Renal pelvis (tissue), 4 donors: ENCODE measurements around the gene FREM1. TPM values are rescaled to one million over a fixed set of nuclear protein-coding genes. Genes with fewer than 3 reads are reported as not detected.

Source experiments
- DNase-seq: peaks from one replicate; pipeline ENCODE4 v3.0.0-alpha.2; 2013
- polyA plus RNA-seq, 3 donors: library from polyadenylated mRNA; unstranded; fragments of 120-200 nt; gene quantifications; one replicate each; pipeline ENCODE4 v1.2.1, GENCODE V29; 2013; ENCODE audit not compliant: insufficient read length in 3 of 3

The FREM1 gene
- polyA plus RNA-seq, 3 donors: 214 to 232 (median 226) TPM

DNA sequence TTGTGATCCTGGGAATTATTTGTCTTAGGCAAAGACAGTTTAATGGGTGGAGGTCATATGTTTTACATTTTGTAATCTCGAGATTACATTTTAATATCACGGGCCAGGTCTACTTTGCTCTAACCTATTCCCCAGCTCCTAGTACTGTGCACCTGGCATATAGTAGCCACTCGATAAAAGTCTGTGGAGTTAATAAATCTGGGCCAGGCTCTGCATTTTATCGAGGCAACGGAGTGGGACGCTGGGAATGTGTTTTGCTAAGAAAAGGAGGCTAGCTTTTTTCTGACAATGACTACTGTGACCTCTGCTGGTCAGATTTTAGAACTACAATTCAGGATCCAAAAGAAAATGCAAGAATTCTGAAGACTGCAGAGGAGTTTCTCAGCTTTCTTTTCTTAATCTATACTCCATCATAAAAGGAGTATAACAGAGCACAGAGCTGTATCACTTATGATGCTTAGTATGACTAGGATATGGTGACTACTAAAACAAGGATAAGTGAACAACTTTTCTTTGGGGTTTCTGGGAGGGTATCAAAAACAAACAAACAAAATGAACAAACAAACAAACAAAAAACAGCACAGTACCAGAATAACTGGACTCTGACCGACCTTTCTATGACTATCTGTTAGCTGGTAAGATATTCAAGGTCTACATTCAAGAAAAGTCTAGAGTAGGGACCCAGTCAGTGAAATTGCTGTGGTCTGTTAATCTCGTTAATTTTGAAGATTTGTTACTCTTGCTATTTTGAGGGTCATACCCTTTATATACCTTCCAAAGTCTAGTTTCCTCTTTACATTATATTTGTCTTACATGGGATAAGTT lies 141.6 kb downstream of the FREM1 start:
- peak; percentile 54 for DNase-seq

- no peak for DNase-seq
Observed at GRCh38 chr9:14766299-14766698, 143.9 kb downstream of the FREM1 start.

- no peak for DNase-seq
Observed at GRCh38 chr9:14761584-14761983, 148.6 kb downstream of the FREM1 start.

- DNase-seq: no peak
Observed at GRCh38 chr9:14760060-14760459, 150.2 kb downstream of the FREM1 start.

DNA sequence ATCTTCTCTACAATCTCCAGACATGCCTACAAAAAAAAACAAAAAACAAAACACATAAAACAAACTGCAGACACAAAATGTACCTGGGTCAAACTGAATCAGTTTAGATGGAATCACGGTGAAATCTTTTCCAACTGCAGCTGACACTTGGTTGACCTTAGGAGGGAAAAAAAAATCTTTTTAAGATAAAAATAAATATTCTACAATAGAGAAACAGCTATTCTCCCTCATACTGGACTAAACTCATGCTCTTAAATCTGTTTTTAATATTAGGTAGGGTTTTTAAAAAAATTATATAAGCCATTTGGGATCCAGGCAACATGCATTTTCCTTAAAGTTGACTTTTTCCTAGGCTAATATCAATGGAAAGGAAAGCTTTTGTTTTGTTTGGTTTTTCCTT lies 153.9 kb downstream of the FREM1 start:
- DNase-seq: no peak

DNA sequence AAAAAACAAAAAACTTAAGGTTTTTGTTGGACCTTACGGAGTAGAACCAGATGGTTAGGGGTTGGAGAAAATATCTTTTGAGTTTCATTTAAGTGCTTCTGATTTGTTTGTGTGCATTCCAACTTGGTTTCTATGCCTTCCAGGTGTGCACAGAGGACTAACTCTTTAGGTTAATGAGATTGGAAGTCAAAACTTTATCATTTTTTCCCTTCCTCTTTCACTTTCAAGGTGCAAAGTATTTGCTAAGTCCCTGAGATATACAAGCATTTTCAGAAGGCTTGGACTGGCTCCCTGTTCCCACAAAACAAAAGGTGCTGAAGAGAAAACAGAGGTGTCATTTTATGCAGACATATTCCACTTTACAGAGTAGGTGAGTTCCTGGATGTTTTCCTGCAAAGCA lies 157.4 kb downstream of the FREM1 start:
- DNase-seq: no peak

- peak; percentile 23 for DNase-seq
Observed at GRCh38 chr9:14752271-14752670, 158.0 kb downstream of the FREM1 start.

- DNase-seq: no peak
Observed at GRCh38 chr9:14750821-14751220, 159.4 kb downstream of the FREM1 start.

DNA sequence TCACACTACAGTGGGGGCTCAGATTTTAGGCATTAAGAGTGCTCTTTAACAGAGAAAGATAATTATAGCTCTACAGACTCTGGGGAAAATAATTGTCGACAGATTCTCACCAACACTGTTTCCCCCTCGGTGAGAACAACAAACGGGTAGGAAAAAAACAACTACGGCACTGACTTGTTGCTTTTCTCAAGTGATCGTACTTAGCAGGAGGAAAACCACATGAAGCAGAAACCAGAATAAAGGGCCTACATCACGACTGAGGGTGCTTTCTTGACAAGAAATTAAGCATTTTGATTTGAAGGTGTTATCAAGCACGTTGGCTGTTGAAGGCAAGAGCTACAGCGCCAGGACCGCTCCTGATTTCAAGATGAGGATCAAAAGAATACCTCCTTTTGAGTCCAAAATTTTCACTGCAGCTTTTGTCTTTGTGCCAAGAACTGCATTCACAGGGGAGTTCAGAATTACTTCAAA lies 160.5 kb downstream of the FREM1 start:
- no peak for DNase-seq

DNA sequence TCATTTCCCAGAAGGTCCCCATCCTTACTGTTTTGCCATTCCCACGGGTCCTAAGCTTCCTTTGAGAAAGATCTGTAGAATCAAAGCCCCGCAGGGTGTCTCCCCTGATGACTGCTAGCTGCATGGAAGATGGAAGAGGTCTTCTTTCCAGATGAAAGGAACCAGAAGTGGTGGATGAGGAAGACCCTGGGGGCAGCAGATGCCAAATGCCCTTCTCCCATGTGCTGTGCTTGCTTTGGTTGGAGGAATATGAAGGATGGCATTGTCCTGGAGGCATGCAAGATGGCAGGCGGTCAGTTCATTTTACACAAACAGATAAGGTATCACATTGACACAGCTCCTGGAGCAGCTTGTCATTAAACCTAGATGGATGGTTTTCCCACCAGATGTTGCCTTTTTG lies 161.9 kb downstream of the FREM1 start:
- DNase-seq: no peak

DNA sequence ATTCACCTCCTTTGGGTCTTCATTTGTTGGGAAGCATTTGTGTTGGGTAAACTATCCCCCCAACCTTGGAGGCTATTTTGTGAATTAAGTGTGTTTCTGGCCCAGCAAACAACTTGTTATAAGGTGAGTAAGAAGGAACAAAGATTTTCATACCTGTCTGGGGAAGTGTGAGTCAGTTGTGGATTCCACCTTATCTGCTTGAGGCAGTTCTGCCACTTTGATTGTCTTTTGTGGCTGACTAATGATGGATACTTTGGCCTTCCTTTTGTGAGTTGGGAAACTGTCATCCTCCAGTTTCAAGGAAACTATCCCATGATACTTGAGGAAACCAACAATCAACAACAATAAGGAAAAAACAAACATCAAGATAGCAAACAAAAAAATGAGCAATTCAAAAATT lies 163.1 kb downstream of the FREM1 start:
- DNase-seq: no peak

DNA sequence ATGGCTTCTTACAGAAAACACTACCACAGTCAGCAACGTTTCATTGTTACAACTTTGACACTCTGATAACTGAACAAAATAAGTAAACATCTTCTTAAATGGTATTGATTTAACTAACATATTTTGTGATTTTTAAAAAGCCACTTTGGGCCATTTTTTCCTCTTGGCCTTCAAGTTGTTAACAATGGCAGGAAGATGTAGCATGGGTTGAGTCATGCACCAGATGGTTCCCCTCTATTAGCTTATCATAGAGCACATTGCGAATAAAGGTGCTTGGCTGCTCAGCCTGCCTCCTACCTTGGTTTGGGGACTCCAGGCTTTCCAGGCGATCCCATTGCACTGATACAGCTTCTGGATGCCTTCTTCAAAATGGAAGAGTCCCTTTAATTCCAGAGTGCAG lies 163.6 kb downstream of the FREM1 start:
- DNase-seq: no peak

GRCh38 chr9:14744768-14745167 lies 165.5 kb downstream of the FREM1 start:
- no peak for DNase-seq

DNA sequence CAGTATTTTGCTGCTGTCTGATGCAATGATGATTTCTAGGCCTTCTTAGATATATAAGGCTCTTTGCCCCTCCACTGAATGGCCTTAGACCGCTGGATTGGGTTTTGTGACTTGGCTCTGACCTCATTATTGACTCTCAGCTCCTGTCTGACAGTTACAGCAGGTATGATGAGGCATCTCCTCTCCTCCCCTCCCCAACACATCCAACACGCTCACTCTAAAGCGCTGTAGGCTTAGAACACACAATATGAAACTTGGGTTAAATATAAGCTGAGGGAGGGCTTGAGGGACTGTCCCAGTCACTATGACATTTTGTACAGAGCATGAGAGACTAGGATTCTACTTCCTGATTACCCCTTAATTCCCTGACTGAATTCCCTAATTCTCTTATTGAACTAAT lies 168.9 kb downstream of the FREM1 start:
- no peak for DNase-seq

DNA sequence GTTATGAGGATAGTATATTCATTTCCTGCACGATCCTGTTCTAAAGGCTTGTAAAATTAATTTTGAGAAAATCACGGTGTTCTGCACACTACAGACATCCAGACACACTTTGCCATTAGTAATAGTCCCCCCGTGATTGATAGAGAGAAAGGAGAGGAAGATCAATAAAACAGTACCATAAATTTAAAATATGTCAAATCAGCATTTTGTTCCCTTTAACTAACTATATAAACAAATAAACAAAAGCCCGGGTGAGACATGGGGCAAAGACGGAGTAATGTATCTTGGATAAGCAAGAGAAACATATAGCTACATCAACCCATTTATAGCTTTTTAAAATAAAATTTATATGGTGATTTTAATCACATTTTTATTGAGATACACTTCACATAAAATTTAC lies 177.1 kb downstream of the FREM1 start:
- no peak for DNase-seq

- DNase-seq: no peak
Observed at GRCh38 chr9:14731294-14731981, 178.8 kb downstream of the FREM1 start.

DNA sequence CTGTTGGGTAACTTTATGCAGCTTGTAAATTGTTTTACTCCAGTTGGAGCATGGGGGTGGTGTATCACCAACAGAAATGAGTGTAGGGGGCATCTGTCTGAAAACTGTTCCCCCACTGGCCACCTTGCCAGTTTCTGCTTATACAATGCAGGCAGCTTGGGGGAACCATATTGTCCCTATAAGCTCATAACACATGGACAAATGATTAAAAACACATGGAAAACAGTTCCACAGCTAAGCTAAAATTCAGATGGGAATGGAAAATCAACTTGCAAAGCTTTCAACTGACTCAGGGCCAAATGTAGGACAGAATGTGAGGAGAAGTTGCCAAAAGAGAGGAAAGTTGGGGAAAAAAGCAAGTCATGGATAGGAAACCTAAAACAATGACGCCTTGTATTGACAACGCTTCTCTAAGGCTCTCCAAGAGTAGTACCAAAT lies 179.7 kb downstream of the FREM1 start:
- no peak for DNase-seq

GRCh38 chr9:14723301-14723700 lies 186.9 kb downstream of the FREM1 start:
- no peak for DNase-seq

- no peak for DNase-seq
Observed at GRCh38 chr9:14722391-14723035, 187.7 kb downstream of the FREM1 start, which contains the start of gene CER1. Gene CER1, minus strand, starts transcription at chr9:14722733. Its CDS starts 61 bp downstream, at chr9:14722672.

DNA sequence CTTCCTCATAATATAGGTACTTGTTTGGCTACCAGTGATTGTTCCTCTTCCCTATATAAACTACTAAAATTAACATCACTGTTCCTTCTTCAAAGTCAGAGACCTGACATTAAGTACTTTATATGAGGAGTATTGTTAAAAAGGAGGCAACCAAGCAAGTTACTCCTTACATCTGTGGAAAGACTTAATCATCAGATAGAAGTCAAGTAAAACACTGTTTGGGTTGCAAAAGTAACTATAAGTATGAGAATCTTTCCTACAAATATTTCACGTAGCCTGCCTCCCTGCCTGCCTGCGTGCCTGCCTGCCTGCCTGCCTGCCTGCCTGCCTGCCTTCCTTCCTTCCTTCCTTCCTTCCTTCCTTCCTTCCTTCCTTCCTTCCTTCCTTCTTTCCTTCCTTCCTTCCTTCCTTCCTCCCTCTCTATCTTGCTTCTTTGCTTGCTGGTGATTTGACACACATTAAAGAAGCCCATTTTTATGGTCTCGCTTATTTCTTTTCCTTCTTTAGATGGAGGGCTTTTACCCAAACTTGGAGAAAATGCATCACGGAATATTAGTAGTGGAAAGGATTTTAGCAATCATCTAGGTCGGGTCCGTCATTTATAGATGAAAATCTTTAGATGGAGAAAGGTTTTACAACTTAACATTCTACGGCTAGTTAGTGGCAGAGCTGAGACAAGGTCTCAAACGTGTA lies 190.9 kb downstream of the FREM1 start:
- DNase-seq: no peak

DNA sequence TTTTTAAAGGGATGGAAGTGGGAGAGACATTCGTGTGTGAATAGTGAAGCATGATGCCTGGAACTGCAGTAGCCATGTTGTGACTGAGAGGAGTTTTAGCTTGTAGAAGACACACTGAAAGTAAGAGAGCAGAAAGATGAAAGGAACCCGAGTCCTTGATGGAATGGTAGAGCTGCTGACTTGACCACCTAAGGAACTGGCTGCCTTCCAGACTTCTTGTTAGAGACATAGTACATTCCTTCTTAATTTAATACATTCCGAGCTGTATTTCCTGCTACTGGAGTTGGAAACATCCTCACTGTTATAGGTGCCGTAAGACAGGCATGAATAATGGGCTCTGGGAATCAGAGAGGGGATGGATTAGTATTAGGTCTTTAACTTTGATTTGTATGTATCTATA lies 195.1 kb downstream of the FREM1 start:
- no peak for DNase-seq

- DNase-seq: no peak
Observed at GRCh38 chr9:14713187-14713767, 197.0 kb downstream of the FREM1 start.
